Uterus (tissue), 4 donors: ENCODE measurements around the gene ZRANB3. TPM values are rescaled to one million over a fixed set of nuclear protein-coding genes. Genes with fewer than 3 reads are reported as not detected.
"Not testable (repeated sequence)": the region's sequence is repeated elsewhere in the genome, so short reads cannot be mapped to it uniquely, and the experiment has no call there.

Experiments used
- DNase-seq, 2 donors: peaks; one replicate each; pipeline ENCODE4 v3.0.0-alpha.2; 2019 to 2020
- H3K27ac ChIP-seq, 2 donors: fragments of 200-600 bp; sonication (generic); 1 replicate in 1 of 2; 2 replicates in 1 of 2; pipeline ENCODE4 v1.5.1; 2016 to 2018
- H3K27me3 ChIP-seq, 2 donors: fragments of 200-600 bp; sonication (generic); one replicate each; pipeline ENCODE4 v1.5.1; 2018 to 2019; ENCODE audit warnings: control low read depth in 1 of 2
- H3K36me3 ChIP-seq, 2 donors: fragments of 200-600 bp; sonication (generic); one replicate each; pipeline ENCODE4 v1.5.1; 2019; ENCODE audit warnings: control low read depth in 1 of 2
- H3K4me1 ChIP-seq, 2 donors: fragments of 200-600 bp; sonication (generic); one replicate each; pipeline ENCODE4 v1.5.1; 2018 to 2019; ENCODE audit warnings: control low read depth in 1 of 2
- H3K4me3 ChIP-seq, 2 donors: fragments of 200-600 bp; sonication (generic); 1 replicate in 1 of 2; 2 replicates in 1 of 2; pipeline ENCODE4 v1.5.1; 2018 to 2019; ENCODE audit warnings: mild to moderate bottlenecking in 1 of 2
- H3K9me3 ChIP-seq, 2 donors: fragments of 200-600 bp; sonication (generic); one replicate each; pipeline ENCODE4 v1.5.1; 2019; ENCODE audit warnings: control low read depth in 1 of 2
- CTCF ChIP-seq, 4 experiments: fragments of 200-600 bp in 2 of 4; fragments of 450-650 bp in 2 of 4; sonication (generic) in 2 of 4; IDR thresholded peaks; one replicate each; pipeline ENCODE4 v1.5.1; 2016 to 2019; ENCODE audit warnings: antibody characterized with exemption in 4 of 4, mild to moderate bottlenecking in 2 of 4, moderate library complexity in 1 of 4
- POLR2A ChIP-seq, 2 donors: fragments of 450-650 bp; IDR thresholded peaks; one replicate each; pipeline ENCODE4 v1.6.1; 2016; ENCODE audit warnings: antibody characterized with exemption in 2 of 2, mild to moderate bottlenecking in 1 of 2, moderate library complexity in 1 of 2
- intact Hi-C: fragments of 100-400 bp; cut with DNase I; formaldehyde crosslinking; loops from one replicate; pipeline ENCODE4 v1.15.1; 2023; ENCODE audit warnings: low total_unique reads
- small RNA-seq: library from RNA; depleted of rRNA; stranded (forward); fragments of <200 nt; gene quantifications from one replicate; pipeline ENCODE3, GENCODE V24; 2016
- total RNA-seq, 4 donors: library from RNA; depleted of rRNA in 3 of 4; stranded (reverse); fragments of >200 nt in 3 of 4; gene quantifications; one replicate each; pipeline versions ENCODE4 v1.1.0 to v1.2.4, GENCODE V29; 2014 to 2023
- donor health status: DM: yes; HTN: yes; CAD: no.

Gene ZRANB3
- total RNA-seq, 4 donors from 2014 or later: 1.8 to 24.3 (median 5.5) TPM

DNA sequence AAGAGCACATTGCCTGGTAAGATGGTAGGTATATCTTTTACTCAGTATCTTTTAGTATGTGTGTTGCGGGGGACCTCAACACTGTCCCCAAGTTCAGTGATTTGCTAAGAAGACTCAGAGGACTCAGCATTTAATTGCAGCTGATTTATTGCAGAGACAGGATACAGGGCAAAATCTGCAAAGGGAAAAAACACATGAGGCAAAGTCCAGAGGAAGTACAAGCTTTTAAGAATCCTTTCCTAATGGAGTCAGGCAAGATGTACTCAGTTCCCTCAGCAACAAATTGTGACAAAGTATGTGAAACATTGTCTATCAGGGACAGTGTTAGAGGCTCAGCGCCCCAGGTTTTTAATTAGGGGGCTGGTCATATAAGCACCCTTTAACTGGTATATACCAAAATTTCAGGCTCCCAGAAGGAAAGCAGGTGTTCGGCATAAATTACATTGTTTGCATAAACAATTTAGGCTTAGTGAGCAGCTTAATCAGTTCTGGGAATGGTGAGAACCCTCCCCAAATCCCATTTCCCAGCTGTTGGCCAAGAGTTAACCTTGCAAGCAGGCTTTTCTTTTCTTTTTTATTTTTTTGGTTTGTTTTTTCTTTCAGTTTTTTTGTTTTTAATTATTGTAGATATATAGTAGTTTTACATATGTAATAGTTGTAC, 437.2 kb downstream of the ZRANB3 start:
- Histone ChIP-seq H3K36me3 (no peaks in the 10 kb centered on the region), H3K9me3 (no peaks in the 10 kb centered on the region), H3K27ac (no peak overlapping the region), H3K27me3 (no peaks in the 10 kb centered on the region), H3K4me3 (no peak overlapping the region), H3K4me1 (no peaks in the 10 kb centered on the region)
- intact Hi-C loops: no loop called here
- no peak for DNase-seq
- TF ChIP-seq CTCF (IDR thresholded peaks at IDR 0.05): no peak
- no peak for TF ChIP-seq POLR2A (IDR thresholded peaks at IDR 0.05)

DNA sequence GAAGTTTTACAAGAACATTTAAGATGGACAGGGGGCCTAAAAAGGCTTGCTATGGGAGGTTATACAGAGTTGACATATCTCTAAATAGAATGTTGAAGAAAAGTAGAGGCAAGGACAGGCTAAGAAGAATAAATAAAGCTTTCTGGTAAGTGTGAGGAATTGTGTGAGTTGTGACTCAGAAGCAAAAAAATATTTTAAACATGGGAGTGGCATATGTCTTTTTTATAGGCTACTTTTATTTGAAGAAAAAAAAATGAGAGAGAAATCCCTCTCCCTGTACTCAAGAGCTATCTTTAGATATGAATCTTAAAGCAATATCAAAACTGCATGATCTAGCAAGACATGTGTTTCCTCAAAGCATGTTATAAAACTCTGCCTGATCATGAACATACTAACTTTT, 437.8 kb downstream of the ZRANB3 start:
- Histone ChIP-seq H3K27me3 (no peaks in the 10 kb centered on the region), H3K36me3 (no peaks in the 10 kb centered on the region), H3K4me3 (no peak overlapping the region), H3K9me3 (no peaks in the 10 kb centered on the region), H3K27ac (no peak overlapping the region), H3K4me1 (no peaks in the 10 kb centered on the region)
- no peak for DNase-seq
- no peak for TF ChIP-seq CTCF (IDR thresholded peaks at IDR 0.05)
- TF ChIP-seq POLR2A (IDR thresholded peaks at IDR 0.05): no peak
- intact Hi-C loops: no loop called here

DNA sequence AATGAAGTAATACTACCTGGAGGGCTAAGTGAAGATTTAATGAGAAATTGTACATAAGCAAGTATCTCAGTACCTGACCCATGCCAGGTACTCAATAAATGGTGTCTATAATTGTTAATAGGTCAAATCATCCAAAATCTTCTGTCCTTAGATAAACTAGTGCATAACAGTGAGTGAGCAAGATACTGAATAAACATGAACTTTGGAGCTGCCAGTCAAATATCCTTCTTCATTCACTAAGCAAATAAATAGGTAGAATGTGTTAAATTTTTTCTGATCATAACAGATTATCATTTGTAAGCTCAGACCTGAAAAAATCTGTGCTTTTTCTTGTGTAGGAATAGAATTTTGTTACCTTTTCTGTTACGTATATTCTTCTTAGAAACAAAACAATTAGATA, 439.3 kb downstream of the ZRANB3 start:
- DNase-seq: no peak
- TF ChIP-seq POLR2A (IDR thresholded peaks at IDR 0.05) (no peak), CTCF (IDR thresholded peaks at IDR 0.05) (no peak)
- Histone ChIP-seq H3K36me3 (no peaks in the 10 kb centered on the region), H3K4me1 (no peaks in the 10 kb centered on the region), H3K27ac (no peak overlapping the region), H3K9me3 (no peaks in the 10 kb centered on the region), H3K27me3 (no peaks in the 10 kb centered on the region), H3K4me3 (no peak overlapping the region)
- intact Hi-C loops: no loop called here

- H3K36me3 ChIP-seq, H3K27me3 ChIP-seq, H3K4me1 ChIP-seq, H3K9me3 ChIP-seq, H3K27ac ChIP-seq, H3K4me3 ChIP-seq, intact Hi-C loops, DNase-seq: not testable (repeated sequence)
Measured at GRCh38 chr2:135089597-135089996, 441.4 kb downstream of the ZRANB3 start.

Small RNA genes lying within 50 kb of the gene (small RNA-seq; reads per million reads assigned to genes)
- 0.42 reads per million for gene SNORA40B

Other genes with a start within 250 kb of the ZRANB3 start
- 10 to 100 TPM in 2 of 4 donors, 1 to 10 TPM in 1, under 1 TPM in 1; 0.59 to 41.8 (median 13.7) TPM for gene R3HDM1, start 266 bp upstream of the ZRANB3 start, total RNA-seq
- gene UBXN4, start 210.6 kb upstream of the ZRANB3 start, total RNA-seq: 100 to 1,000 TPM in 2 of 4 donors, 10 to 100 TPM in 2; 24.7 to 116 (median 71.4) TPM